Measurements from ENCODE around the gene CALCOCO1.

DNA sequence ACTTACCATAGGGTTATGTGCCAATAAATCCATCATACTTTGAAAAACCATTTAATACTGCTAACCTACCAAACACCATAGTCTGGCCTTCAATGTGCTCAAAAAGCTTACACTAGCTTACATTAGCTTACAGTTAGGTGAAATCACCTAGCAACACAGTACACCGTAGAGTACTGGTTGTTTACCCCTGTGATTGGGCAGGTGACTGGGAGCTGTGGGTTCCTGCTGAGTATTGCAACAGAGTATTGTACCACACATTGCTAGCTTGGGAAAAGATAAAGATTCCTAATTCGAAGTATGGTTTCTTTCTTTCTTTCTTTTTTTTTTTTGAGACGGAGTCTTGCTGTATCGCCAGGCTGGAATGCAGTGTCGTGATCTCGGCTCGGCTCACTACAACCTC is 56.9 kb downstream of the CALCOCO1 start:
- TF ChIP-seq, protein P1, sequence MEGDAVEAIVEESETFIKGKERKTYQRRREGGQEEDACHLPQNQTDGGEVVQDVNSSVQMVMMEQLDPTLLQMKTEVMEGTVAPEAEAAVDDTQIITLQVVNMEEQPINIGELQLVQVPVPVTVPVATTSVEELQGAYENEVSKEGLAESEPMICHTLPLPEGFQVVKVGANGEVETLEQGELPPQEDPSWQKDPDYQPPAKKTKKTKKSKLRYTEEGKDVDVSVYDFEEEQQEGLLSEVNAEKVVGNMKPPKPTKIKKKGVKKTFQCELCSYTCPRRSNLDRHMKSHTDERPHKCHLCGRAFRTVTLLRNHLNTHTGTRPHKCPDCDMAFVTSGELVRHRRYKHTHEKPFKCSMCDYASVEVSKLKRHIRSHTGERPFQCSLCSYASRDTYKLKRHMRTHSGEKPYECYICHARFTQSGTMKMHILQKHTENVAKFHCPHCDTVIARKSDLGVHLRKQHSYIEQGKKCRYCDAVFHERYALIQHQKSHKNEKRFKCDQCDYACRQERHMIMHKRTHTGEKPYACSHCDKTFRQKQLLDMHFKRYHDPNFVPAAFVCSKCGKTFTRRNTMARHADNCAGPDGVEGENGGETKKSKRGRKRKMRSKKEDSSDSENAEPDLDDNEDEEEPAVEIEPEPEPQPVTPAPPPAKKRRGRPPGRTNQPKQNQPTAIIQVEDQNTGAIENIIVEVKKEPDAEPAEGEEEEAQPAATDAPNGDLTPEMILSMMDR (IDR thresholded peaks at IDR 0.05) = no peak
- no peak for TF ChIP-seq EZH2 (IDR thresholded peaks at IDR 0.05)
- TF ChIP-seq EZH2phosphoT487 (IDR thresholded peaks at IDR 0.05) = no peak
